ENCODE measurements around the gene DOCK7.
"Not testable (repeated sequence)": the region's sequence is repeated elsewhere in the genome, so short reads cannot be mapped to it uniquely, and the experiment has no call there.

Gene DOCK7

DNA sequence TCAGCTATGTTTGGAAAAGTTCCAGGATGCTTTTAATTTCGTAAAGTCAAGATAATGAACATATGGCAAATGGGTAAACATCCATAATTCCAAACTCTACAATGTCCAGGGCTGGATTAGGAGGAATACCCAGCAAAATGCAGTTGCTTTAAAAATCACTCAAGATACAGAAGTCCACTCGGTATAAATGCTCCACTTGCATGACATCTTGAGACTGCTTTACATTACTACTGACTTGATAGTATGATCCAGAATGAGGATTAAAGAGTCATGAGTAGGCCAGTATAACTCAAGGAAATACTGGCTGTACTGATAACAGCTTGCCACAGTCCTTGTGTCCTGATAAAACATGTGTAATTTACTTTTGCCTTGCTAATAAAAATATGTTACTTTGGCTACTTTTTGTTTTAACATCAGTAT lies 149.1 kb downstream of the DOCK7 start:
- no peaks in the 10 kb centered on the region for H3K27me3 ChIP-seq (ENCODE audit: control insufficient read depth in 1 of 2, insufficient read depth in 2 of 2, low read length in 2 of 2)
- H3K4me1 ChIP-seq (ENCODE audit: control insufficient read depth, insufficient read depth, low read length), result no peaks in the 10 kb centered on the region
- H3K9me3 ChIP-seq (ENCODE audit: control insufficient read depth in 2 of 2, low read length in 2 of 2), result no peaks in the 10 kb centered on the region
- no peak overlapping the region for H3K9ac ChIP-seq (ENCODE audit: low read length in 2 of 2)
- H3K27ac ChIP-seq (ENCODE audit: low read length), result no peak overlapping the region
- H3K4me3 ChIP-seq (ENCODE audit: low read length in 2 of 2), result no peak overlapping the region
- peaks cover 2 to 23% of the 10 kb centered on the region in 2 donors for H3K36me3 ChIP-seq (ENCODE audit: control insufficient read depth in 2 of 2, insufficient read depth in 2 of 2, low read length in 2 of 2)

DNA sequence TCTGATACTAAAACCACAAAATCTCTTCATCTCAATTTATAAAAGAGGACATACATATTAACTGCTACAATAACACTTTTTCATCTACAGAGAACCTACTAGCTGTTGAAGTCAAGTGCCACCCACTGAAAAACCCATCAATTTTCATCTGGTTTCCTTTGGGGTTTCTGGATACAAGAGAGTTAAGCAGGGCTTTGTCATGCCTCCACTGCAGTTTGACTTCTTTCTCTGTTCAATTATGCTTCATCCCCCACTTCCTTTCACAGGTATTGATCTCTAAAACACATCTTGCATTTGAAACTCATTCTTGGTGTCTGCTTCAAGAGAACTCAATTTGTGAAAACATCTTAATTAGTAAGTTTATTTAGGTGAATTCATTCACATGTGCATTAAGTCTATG lies 151.3 kb downstream of the DOCK7 start:
- no peak overlapping the region for H3K4me3 ChIP-seq (ENCODE audit: low read length in 2 of 2)
- H3K27ac ChIP-seq (ENCODE audit: low read length), result no peak overlapping the region

DNA sequence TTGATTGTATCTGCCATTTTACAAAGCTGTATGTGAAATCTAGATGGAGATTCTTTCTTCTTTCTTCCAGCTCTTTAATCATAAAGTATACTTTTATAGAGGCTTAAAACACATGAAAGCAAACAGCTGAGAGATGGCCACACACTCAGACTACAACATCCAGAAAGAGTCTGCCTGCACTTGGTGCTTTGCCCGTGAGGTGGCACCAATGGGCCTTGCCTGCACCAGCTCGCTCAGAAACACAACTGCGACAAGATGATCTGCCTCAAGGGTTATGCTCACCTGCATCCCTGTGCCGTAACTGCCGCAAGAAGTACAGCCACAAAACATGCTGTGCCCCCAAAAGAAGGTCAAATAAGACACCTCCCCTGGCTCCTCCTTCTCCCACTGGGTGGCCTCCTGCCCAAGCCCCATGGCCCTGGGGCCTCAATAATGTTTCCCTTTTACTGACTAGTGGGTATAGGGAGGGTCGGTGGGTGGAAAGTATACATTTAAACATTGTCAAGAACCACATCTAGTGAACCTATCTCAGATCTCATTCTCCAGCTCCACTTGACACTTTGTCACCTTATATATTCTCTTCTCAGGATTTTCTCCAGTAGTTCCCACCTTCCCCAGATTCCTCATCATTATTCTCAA lies 157.6 kb downstream of the DOCK7 start:
- H3K27ac ChIP-seq (ENCODE audit: low read length), result no peak overlapping the region
- no peak overlapping the region for H3K4me3 ChIP-seq (ENCODE audit: low read length in 2 of 2)
- no peak overlapping the region for H3K9ac ChIP-seq (ENCODE audit: low read length in 2 of 2)
- no peaks in the 10 kb centered on the region for H3K9me3 ChIP-seq (ENCODE audit: control insufficient read depth in 2 of 2, low read length in 2 of 2)
- peaks cover 0 to 7% of the 10 kb centered on the region in 2 donors for H3K36me3 ChIP-seq (ENCODE audit: control insufficient read depth in 2 of 2, insufficient read depth in 2 of 2, low read length in 2 of 2)
- no peaks in the 10 kb centered on the region for H3K27me3 ChIP-seq (ENCODE audit: control insufficient read depth in 1 of 2, insufficient read depth in 2 of 2, low read length in 2 of 2)
- H3K4me1 ChIP-seq (ENCODE audit: control insufficient read depth, insufficient read depth, low read length), result no peaks in the 10 kb centered on the region

More for the DNA sequence above, 151.3 kb downstream of the DOCK7 start:
- Histone ChIP-seq H3K9ac (ENCODE audit: low read length in 2 of 2) (no peak overlapping the region), H3K27me3 (ENCODE audit: control insufficient read depth in 1 of 2, insufficient read depth in 2 of 2, low read length in 2 of 2) (no peaks in the 10 kb centered on the region), H3K4me1 (ENCODE audit: control insufficient read depth, insufficient read depth, low read length) (no peaks in the 10 kb centered on the region), H3K9me3 (ENCODE audit: control insufficient read depth in 2 of 2, low read length in 2 of 2) (no peaks in the 10 kb centered on the region), H3K36me3 (ENCODE audit: control insufficient read depth in 2 of 2, insufficient read depth in 2 of 2, low read length in 2 of 2) (peaks cover 0 to 26% of the 10 kb centered on the region in 2 donors)

DNA sequence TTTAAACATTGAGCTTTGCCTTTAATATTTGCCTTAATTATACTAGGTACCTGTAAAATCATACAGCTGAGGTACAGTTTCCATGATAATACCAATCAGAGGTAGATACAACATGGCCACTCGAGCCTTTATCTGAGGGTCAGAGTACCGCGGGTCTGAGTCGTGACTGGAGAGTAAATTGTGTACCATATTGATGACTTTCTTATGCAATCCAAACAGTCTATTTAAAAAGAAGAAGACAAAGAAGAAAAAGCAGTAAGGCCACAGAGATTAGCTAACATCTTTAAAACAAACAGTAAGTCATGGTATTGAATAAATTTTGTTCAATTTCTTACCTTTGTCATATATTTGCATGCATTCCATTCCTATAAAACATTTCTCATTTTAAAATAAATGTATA lies 159.0 kb downstream of the DOCK7 start:
- H3K4me3 ChIP-seq (ENCODE audit: low read length in 2 of 2), result no peak overlapping the region
- H3K9ac ChIP-seq (ENCODE audit: low read length in 2 of 2), result no peak overlapping the region
- H3K27me3 ChIP-seq (ENCODE audit: control insufficient read depth in 1 of 2, insufficient read depth in 2 of 2, low read length in 2 of 2), result no peaks in the 10 kb centered on the region
- H3K4me1 ChIP-seq (ENCODE audit: control insufficient read depth, insufficient read depth, low read length), result no peaks in the 10 kb centered on the region
- peaks cover 0 to 7% of the 10 kb centered on the region in 2 donors for H3K36me3 ChIP-seq (ENCODE audit: control insufficient read depth in 2 of 2, insufficient read depth in 2 of 2, low read length in 2 of 2)
- H3K27ac ChIP-seq (ENCODE audit: low read length), result no peak overlapping the region
- H3K9me3 ChIP-seq (ENCODE audit: control insufficient read depth in 2 of 2, low read length in 2 of 2), result no peaks in the 10 kb centered on the region

DNA sequence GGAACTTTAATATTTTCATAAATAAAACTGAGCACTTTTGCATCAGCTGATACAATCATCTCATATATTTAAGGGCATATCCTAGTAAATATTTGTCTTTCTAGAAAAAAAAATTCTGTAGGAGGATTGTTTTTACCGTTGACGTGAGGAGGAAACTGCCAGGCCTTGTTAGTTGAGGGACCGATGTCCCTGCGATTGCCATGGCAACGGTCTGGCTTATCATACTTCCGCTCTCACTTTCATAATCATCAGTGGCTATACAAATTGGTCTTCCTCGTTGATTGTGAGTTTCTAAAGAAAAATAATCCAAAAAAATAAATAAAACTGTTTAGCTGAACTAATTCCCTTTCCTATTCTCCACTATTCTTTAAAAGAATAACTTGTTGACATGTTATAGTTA lies 160.2 kb downstream of the DOCK7 start:
- no peaks in the 10 kb centered on the region for H3K27me3 ChIP-seq (ENCODE audit: control insufficient read depth in 1 of 2, insufficient read depth in 2 of 2, low read length in 2 of 2)
- H3K4me1 ChIP-seq (ENCODE audit: control insufficient read depth, insufficient read depth, low read length), result no peaks in the 10 kb centered on the region
- no peak overlapping the region for H3K9ac ChIP-seq (ENCODE audit: low read length in 2 of 2)
- no peak overlapping the region for H3K4me3 ChIP-seq (ENCODE audit: low read length in 2 of 2)
- no peaks in the 10 kb centered on the region for H3K9me3 ChIP-seq (ENCODE audit: control insufficient read depth in 2 of 2, low read length in 2 of 2)
- peaks cover 0 to 5% of the 10 kb centered on the region in 2 donors for H3K36me3 ChIP-seq (ENCODE audit: control insufficient read depth in 2 of 2, insufficient read depth in 2 of 2, low read length in 2 of 2)
- no peak overlapping the region for H3K27ac ChIP-seq (ENCODE audit: low read length)

DNA sequence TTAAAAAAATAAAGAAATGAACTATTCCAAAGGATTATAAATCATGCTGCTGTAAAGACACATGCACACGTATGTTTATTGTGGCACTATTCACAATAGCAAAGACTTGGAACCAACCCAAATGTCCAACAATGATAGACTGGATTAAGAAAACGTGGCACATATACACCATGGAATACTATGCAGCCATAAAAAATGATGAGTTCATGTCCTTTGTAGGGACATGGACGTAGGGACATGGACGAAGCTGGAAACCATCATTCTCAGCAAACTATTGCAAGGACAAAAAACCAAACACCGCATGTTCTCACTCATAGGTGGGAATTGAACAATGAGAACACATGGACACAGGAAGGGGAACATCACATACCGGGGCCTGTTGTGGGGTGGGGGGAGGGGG lies 160.8 kb downstream of the DOCK7 start:
- H3K27me3 ChIP-seq (ENCODE audit: control insufficient read depth in 1 of 2, insufficient read depth in 2 of 2, low read length in 2 of 2); H3K9ac ChIP-seq (ENCODE audit: low read length in 2 of 2); H3K4me3 ChIP-seq (ENCODE audit: low read length in 2 of 2); H3K36me3 ChIP-seq (ENCODE audit: control insufficient read depth in 2 of 2, insufficient read depth in 2 of 2, low read length in 2 of 2); H3K4me1 ChIP-seq (ENCODE audit: control insufficient read depth, insufficient read depth, low read length); H3K9me3 ChIP-seq (ENCODE audit: control insufficient read depth in 2 of 2, low read length in 2 of 2); H3K27ac ChIP-seq (ENCODE audit: low read length): not testable (repeated sequence)

DNA sequence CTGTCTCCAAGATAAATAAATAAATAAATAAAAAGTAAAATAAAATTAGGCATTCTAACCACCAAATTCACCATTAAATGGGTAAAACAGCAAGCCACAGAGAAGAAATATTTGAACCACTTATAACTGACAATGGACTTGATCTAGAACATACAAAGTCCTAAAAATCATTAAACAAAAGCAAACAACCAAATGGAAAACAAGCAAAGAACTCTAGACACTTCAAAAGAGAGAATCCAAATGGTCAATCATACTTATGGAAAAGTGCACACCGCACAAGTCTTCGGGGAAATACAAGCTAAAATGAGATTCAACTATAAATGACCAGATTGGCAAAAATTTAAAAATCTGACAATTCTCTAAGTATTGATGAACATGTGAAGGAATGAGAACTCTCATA lies 164.3 kb downstream of the DOCK7 start:
- H3K9ac ChIP-seq (ENCODE audit: low read length in 2 of 2), result no peak overlapping the region
- H3K36me3 ChIP-seq (ENCODE audit: control insufficient read depth in 2 of 2, insufficient read depth in 2 of 2, low read length in 2 of 2), result peaks cover 0 to 3% of the 10 kb centered on the region in 2 donors
- no peaks in the 10 kb centered on the region for H3K4me1 ChIP-seq (ENCODE audit: control insufficient read depth, insufficient read depth, low read length)
- H3K27ac ChIP-seq (ENCODE audit: low read length), result no peak overlapping the region
- H3K9me3 ChIP-seq (ENCODE audit: control insufficient read depth in 2 of 2, low read length in 2 of 2), result peaks cover 0 to 3% of the 10 kb centered on the region in 2 donors
- H3K4me3 ChIP-seq (ENCODE audit: low read length in 2 of 2), result no peak overlapping the region
- H3K27me3 ChIP-seq (ENCODE audit: control insufficient read depth in 1 of 2, insufficient read depth in 2 of 2, low read length in 2 of 2), result no peaks in the 10 kb centered on the region

DNA sequence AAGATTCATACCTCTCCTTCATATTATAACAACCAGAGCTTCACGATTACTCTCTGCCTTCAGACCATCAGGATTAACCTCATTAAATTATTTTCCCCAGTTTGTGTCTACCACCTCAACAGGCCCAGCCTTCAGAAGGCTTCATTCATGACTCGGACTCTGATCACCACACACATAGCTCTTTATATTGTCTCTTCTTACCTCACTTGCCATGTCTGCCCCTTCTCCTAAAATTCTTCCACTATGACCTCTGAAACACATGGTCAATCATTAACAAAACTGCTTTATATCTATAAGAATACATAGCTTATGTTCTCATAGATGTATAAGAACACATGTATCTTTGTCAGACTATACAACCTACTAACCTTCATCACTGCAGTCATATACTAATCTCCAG lies 171.6 kb downstream of the DOCK7 start:
- Histone ChIP-seq H3K4me1 (ENCODE audit: control insufficient read depth, insufficient read depth, low read length) (no peaks in the 10 kb centered on the region), H3K9ac (ENCODE audit: low read length in 2 of 2) (no peak overlapping the region), H3K4me3 (ENCODE audit: low read length in 2 of 2) (no peak overlapping the region), H3K27ac (ENCODE audit: low read length) (no peak overlapping the region), H3K27me3 (ENCODE audit: control insufficient read depth in 1 of 2, insufficient read depth in 2 of 2, low read length in 2 of 2) (no peaks in the 10 kb centered on the region), H3K36me3 (ENCODE audit: control insufficient read depth in 2 of 2, insufficient read depth in 2 of 2, low read length in 2 of 2) (peaks cover 3 to 6% of the 10 kb centered on the region in 2 donors), H3K9me3 (ENCODE audit: control insufficient read depth in 2 of 2, low read length in 2 of 2) (peaks cover 0 to 3% of the 10 kb centered on the region in 2 donors)

DNA sequence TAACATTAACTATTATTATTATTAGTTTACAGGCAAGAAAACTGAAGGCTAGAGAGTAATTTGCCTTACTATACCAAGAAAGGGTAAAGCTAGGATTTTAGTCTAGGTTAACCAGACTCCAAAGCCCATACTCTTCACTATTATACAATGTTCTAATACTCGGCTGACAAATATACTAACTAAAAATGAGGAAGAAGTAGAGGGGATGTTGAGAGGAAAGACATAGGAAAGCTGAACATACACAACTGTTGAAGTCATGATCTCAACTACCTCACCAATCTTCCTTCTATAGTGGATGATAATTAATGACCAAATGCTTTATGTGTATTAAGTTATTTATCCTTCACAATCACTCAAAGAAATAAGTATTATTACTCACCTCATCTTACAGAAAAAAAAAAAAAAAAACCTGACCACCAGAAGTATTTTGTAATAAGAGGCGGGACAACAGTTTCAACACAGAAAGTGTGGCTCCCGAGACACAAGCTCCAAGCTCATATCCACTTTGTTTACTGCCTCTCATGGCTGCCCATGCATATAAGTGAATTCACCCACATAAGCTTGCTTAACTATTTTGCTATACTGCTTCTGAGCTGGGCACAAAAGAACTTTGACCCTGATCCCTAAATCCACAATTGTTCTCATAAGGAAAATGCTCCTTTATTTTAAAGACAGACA lies 173.3 kb downstream of the DOCK7 start:
- H3K9me3 ChIP-seq (ENCODE audit: control insufficient read depth in 2 of 2, low read length in 2 of 2), result peaks cover 0 to 3% of the 10 kb centered on the region in 2 donors
- no peaks in the 10 kb centered on the region for H3K27me3 ChIP-seq (ENCODE audit: control insufficient read depth in 1 of 2, insufficient read depth in 2 of 2, low read length in 2 of 2)
- no peaks in the 10 kb centered on the region for H3K4me1 ChIP-seq (ENCODE audit: control insufficient read depth, insufficient read depth, low read length)
- no peak overlapping the region for H3K4me3 ChIP-seq (ENCODE audit: low read length in 2 of 2)
- no peak overlapping the region for H3K27ac ChIP-seq (ENCODE audit: low read length)
- no peak overlapping the region for H3K9ac ChIP-seq (ENCODE audit: low read length in 2 of 2)
- peaks cover 3 to 8% of the 10 kb centered on the region in 2 donors for H3K36me3 ChIP-seq (ENCODE audit: control insufficient read depth in 2 of 2, insufficient read depth in 2 of 2, low read length in 2 of 2)

DNA sequence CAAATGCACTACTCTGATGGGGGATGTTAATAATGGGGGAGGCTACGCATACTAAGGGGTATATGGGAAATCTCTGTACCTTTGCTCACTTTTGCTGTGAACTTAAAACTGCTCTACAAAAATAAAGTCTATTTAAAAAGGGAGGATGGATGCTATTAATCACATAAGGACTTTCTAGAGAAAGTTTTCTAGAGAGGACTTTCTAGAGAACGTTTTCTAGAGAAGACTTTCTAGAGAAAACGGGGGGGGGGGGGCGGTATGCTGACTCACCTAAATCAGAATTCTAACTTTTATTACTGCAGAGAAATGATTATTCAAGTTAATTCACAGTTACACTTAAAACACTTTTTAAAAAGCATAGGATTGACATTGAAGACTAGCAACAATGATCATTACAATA lies 175.2 kb downstream of the DOCK7 start:
- H3K36me3 ChIP-seq (ENCODE audit: control insufficient read depth in 2 of 2, insufficient read depth in 2 of 2, low read length in 2 of 2), result peaks cover 0 to 8% of the 10 kb centered on the region in 2 donors
- H3K9me3 ChIP-seq (ENCODE audit: control insufficient read depth in 2 of 2, low read length in 2 of 2), result no peaks in the 10 kb centered on the region
- no peak overlapping the region for H3K9ac ChIP-seq (ENCODE audit: low read length in 2 of 2)
- H3K27me3 ChIP-seq (ENCODE audit: control insufficient read depth in 1 of 2, insufficient read depth in 2 of 2, low read length in 2 of 2), result no peaks in the 10 kb centered on the region
- H3K27ac ChIP-seq (ENCODE audit: low read length), result no peak overlapping the region
- H3K4me1 ChIP-seq (ENCODE audit: control insufficient read depth, insufficient read depth, low read length), result no peaks in the 10 kb centered on the region
- H3K4me3 ChIP-seq (ENCODE audit: low read length in 2 of 2), result no peak overlapping the region

DNA sequence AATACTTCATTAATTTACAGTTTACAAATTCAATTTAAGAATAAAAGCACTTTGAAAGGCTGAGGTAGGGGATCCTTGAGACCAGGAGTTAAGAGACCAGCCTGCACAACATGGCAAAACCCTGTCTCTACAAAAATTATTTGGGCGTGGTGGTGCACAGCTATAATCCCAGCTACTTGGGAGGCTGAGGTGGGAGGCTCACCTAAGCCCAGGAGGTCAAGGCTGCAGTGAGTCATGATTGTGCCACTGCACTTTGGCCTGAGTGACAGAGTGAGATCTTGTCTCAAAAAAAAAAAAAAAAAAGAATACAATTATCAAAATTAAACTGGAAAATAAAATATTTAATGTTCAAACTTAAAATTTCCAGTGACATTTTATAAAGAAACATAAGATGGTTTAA lies 179.2 kb downstream of the DOCK7 start:
- no peak overlapping the region for H3K4me3 ChIP-seq (ENCODE audit: low read length in 2 of 2)

More for the DNA sequence above, 179.2 kb downstream of the DOCK7 start:
- no peaks in the 10 kb centered on the region for H3K9me3 ChIP-seq (ENCODE audit: control insufficient read depth in 2 of 2, low read length in 2 of 2)
- peaks cover 0 to 10% of the 10 kb centered on the region in 2 donors for H3K36me3 ChIP-seq (ENCODE audit: control insufficient read depth in 2 of 2, insufficient read depth in 2 of 2, low read length in 2 of 2)
- no peaks in the 10 kb centered on the region for H3K4me1 ChIP-seq (ENCODE audit: control insufficient read depth, insufficient read depth, low read length)
- H3K27ac ChIP-seq (ENCODE audit: low read length), result no peak overlapping the region
- H3K9ac ChIP-seq (ENCODE audit: low read length in 2 of 2), result no peak overlapping the region
- no peaks in the 10 kb centered on the region for H3K27me3 ChIP-seq (ENCODE audit: control insufficient read depth in 1 of 2, insufficient read depth in 2 of 2, low read length in 2 of 2)

All from stomach smooth muscle (tissue), 2 donors.